HepG2 (cell line): Measurements from ENCODE around the gene PBX2. TPM values are rescaled to one million over a fixed set of nuclear protein-coding genes. Genes with fewer than 3 reads are reported as not detected.

Source experiments
- MEF2D ChIP-seq: sonication (generic); formaldehyde crosslinking; IDR thresholded peaks from 2 replicates; pipeline ENCODE4 v1.5.1; 2020; ENCODE audit warnings: mild to moderate bottlenecking, missing genetic modification reagents
- REL ChIP-seq: sonication (generic); formaldehyde crosslinking; conservative IDR thresholded peaks from 2 replicates; pipeline ENCODE4 v1.8.0; 2022; ENCODE audit warnings: mild to moderate bottlenecking, missing genetic modification reagents, moderate library complexity
- TFDP1 ChIP-seq: IDR thresholded peaks from 2 replicates; pipeline ENCODE4 v1.6.1; 2016; ENCODE audit warnings: missing compliant biosample characterization, missing genetic modification reagents, borderline replicate concordance
- U2AF1 ChIP-seq: fragments of 200-400 bp; formaldehyde crosslinking; optimal IDR thresholded peaks from 2 replicates; pipeline ENCODE3; 2017; ENCODE audit warnings: mild to moderate bottlenecking, low read depth, low read length
- ZNF512 ChIP-seq: sonication (generic); formaldehyde crosslinking; IDR thresholded peaks from 2 replicates; pipeline ENCODE4 v1.4.0; 2020; ENCODE audit warnings: mild to moderate bottlenecking, missing genetic modification reagents
- ZNF598 ChIP-seq: sonication (generic); formaldehyde crosslinking; IDR thresholded peaks from 2 replicates; pipeline ENCODE4 v1.5.1; 2020; ENCODE audit warnings: mild to moderate bottlenecking, missing genetic modification reagents, borderline replicate concordance
- polyA plus RNA-seq, 8 experiments: library from polyadenylated mRNA; depleted of rRNA in 3 of 8; stranded (reverse) in 7 of 8; unstranded in 1 of 8; fragments of >200 nt; fragmentation: Illumina TruSeq in 4 of 8; extraction: Trizol in 4 of 8; gene quantifications; 2 replicates each; pipeline versions ENCODE4 v1.2.1 to v1.2.3, GENCODE V29; 2011 to 2016; ENCODE audit warnings: low read depth in 4 of 8, missing spikeins in 1 of 8, mixed read lengths in 1 of 8; ENCODE audit not compliant: insufficient read depth in 1 of 8
- total RNA-seq, 5 experiments: library from RNA; depleted of rRNA; stranded (reverse); fragments of >200 nt; fragmentation: Illumina TruSeq; extraction: Trizol; gene quantifications; 2 replicates each; pipeline ENCODE4 v1.2.3, GENCODE V29; 2016; ENCODE audit warnings: low read depth in 1 of 5
- TF ChIP-seq, protein P1 (sequence below): sonication (generic); formaldehyde crosslinking; IDR thresholded peaks from 2 replicates; pipeline ENCODE4 v1.8.1; 2023; ENCODE audit warnings: mild to moderate bottlenecking, missing genetic modification reagents
- TF ChIP-seq, protein P2 (sequence below): sonication (generic); formaldehyde crosslinking; IDR thresholded peaks from 2 replicates; pipeline ENCODE4 v1.4.0; 2020; ENCODE audit warnings: missing genetic modification reagents, borderline replicate concordance

PBX2 gene
- total and polyA plus RNA-seq, 2 of the 13 experiments (the other 11 are each of a cell fraction or from before 2014, with no cell fraction given), result 42.3 to 77.8 TPM

DNA sequence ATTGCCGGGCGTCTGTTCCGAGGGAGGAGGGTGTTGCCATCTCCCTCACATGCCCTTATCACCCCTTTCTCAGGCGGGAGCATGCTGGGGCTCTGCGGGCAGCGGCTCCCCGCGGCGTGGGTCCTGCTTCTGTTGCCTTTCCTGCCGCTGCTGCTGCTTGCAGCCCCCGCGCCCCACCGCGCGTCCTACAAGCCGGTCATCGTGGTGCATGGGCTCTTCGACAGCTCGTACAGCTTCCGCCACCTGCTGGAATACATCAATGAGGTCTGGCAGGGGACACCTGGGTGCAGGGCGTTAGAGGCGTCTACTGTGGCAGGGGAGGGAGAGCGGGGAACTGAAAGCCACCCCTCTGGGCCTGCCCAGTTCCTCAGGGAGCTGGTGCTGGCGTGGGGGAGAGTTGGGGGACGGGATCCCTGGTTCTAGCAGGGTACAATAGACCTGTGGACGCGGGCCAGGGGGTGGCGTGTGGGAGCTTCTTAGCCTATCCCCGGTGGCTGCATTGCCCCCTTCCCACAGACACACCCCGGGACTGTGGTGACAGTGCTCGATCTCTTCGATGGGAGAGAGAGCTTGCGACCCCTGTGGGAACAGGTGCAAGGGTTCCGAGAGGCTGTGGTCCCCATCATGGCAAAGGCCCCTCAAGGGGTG lies 35.4 kb downstream of the PBX2 start (continued):
- peak; percentile 52 for TF ChIP-seq U2AF1
- TF ChIP-seq, protein P1, sequence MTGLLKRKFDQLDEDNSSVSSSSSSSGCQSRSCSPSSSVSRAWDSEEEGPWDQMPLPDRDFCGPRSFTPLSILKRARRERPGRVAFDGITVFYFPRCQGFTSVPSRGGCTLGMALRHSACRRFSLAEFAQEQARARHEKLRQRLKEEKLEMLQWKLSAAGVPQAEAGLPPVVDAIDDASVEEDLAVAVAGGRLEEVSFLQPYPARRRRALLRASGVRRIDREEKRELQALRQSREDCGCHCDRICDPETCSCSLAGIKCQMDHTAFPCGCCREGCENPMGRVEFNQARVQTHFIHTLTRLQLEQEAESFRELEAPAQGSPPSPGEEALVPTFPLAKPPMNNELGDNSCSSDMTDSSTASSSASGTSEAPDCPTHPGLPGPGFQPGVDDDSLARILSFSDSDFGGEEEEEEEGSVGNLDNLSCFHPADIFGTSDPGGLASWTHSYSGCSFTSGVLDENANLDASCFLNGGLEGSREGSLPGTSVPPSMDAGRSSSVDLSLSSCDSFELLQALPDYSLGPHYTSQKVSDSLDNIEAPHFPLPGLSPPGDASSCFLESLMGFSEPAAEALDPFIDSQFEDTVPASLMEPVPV (CRISPR knock-in tag), result 0 out of 2 replicates have a peak, but pooled peaks have one; percentile 19
- TF ChIP-seq ZNF598, result peak; percentile 84; the same call in 1 of the 2 replicates
- peak; percentile 87 for TF ChIP-seq MEF2D
- peak; percentile 78 for TF ChIP-seq TFDP1 (CRISPR knock-in tag)
- TF ChIP-seq ZNF512 (CRISPR knock-in tag), result no peak
- peak; percentile 43; the same call in 1 of the 2 replicates for TF ChIP-seq REL (CRISPR knock-in tag)
- TF ChIP-seq, protein P2, sequence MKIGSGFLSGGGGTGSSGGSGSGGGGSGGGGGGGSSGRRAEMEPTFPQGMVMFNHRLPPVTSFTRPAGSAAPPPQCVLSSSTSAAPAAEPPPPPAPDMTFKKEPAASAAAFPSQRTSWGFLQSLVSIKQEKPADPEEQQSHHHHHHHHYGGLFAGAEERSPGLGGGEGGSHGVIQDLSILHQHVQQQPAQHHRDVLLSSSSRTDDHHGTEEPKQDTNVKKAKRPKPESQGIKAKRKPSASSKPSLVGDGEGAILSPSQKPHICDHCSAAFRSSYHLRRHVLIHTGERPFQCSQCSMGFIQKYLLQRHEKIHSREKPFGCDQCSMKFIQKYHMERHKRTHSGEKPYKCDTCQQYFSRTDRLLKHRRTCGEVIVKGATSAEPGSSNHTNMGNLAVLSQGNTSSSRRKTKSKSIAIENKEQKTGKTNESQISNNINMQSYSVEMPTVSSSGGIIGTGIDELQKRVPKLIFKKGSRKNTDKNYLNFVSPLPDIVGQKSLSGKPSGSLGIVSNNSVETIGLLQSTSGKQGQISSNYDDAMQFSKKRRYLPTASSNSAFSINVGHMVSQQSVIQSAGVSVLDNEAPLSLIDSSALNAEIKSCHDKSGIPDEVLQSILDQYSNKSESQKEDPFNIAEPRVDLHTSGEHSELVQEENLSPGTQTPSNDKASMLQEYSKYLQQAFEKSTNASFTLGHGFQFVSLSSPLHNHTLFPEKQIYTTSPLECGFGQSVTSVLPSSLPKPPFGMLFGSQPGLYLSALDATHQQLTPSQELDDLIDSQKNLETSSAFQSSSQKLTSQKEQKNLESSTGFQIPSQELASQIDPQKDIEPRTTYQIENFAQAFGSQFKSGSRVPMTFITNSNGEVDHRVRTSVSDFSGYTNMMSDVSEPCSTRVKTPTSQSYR (CRISPR knock-in tag), result peak; percentile 67
